Sigmoid colon (tissue), 4 donors: ENCODE results near the gene VAV1.
"Not testable (repeated sequence)": the region's sequence is repeated elsewhere in the genome, so short reads cannot be mapped to it uniquely, and the experiment has no call there.

Experiments used
- CTCF ChIP-seq, 4 experiments: fragments of 450-650 bp in 3 of 4; fragments of 200-600 bp in 1 of 4; IDR thresholded peaks; one replicate each; pipeline ENCODE4 v1.5.1; 2016 to 2019; ENCODE audit warnings: antibody characterized with exemption in 4 of 4, mild to moderate bottlenecking in 3 of 4, moderate library complexity in 2 of 4
- EP300 ChIP-seq, 4 donors: sonication (generic); formaldehyde crosslinking; IDR thresholded peaks; one replicate each; pipeline ENCODE4 v1.6.1; 2017; ENCODE audit warnings: antibody characterized with exemption in 4 of 4
- POLR2AphosphoS5 ChIP-seq, 4 donors: sonication (generic); formaldehyde crosslinking; IDR thresholded peaks; one replicate each; pipeline ENCODE4 v1.6.1; 2017; ENCODE audit warnings: antibody characterized with exemption in 4 of 4

GRCh38 chr19:6748543-6748942 is 24.0 kb upstream of the VAV1 start:
- TF ChIP-seq CTCF, POLR2AphosphoS5, EP300 (IDR thresholded peaks at IDR 0.05): not testable (repeated sequence)
